B cell (primary cell): ENCODE data around the gene CDH13. TPM values are rescaled to one million over a fixed set of nuclear protein-coding genes. Genes with fewer than 3 reads are reported as not detected.

Experiments used
- ATAC-seq: fragments of 200-7000 bp; cut with Tn5 transposase; one replicate; pipeline ENCODE4 v1.10.0; 2021; ENCODE audit warnings: low read depth, mild to moderate bottlenecking, moderate number of reproducible peaks, moderate library complexity
- CTCF ChIA-PET: fragments of 350-600 bp; sonication (Branson Sonifier 250); formaldehyde crosslinking; loops from one replicate; lab custom pipeline; 2021; ENCODE audit warnings: antibody characterized with exemption, inconsistent platforms; lab: Charles Lee
- POLR2A ChIA-PET: fragments of 350-600 bp; sonication (Branson Sonifier 250); formaldehyde crosslinking; loops from one replicate; lab custom pipeline; 2021; ENCODE audit warnings: antibody characterized with exemption; lab: Charles Lee
- DNase-seq: peaks from one replicate; pipeline ENCODE4 v3.0.0; 2013
- H2AFZ ChIP-seq: 2 replicates; pipeline ENCODE4 v1.6.1; 2012; ENCODE audit warnings: mild to moderate bottlenecking, low read depth, low read length; ENCODE audit not compliant: insufficient read depth, poor library complexity, severe bottlenecking
- H3K27ac ChIP-seq, 2 donors: 1 replicate in 1 of 2; 2 replicates in 1 of 2; pipeline ENCODE4 v1.5.1; 2012 to 2013; ENCODE audit warnings: low read length in 2 of 2, mild to moderate bottlenecking in 2 of 2, moderate library complexity in 1 of 2
- H3K27me3 ChIP-seq, 4 experiments: fragments of 200-600 bp in 1 of 4; sonication (generic) in 1 of 4; replicated peaks in 1 of 4; 1 replicate in 2 of 4; 2 replicates in 2 of 4; pipeline versions ENCODE4 v1.6.1 to v1.7.0; 2013 to 2016; ENCODE audit warnings: low read length in 3 of 4, mild to moderate bottlenecking in 2 of 4, mixed read lengths in 1 of 4, moderate library complexity in 1 of 4; ENCODE audit not compliant: insufficient read depth in 4 of 4, control insufficient read depth in 3 of 4; ENCODE audit errors: control extremely low read depth in 1 of 4
- H3K36me3 ChIP-seq, 2 experiments: replicated peaks in 1 of 2; 1 replicate in 1 of 2; 2 replicates in 1 of 2; pipeline versions ENCODE4 v1.6.1 to v1.7.1; 2013; ENCODE audit warnings: low read length in 1 of 2; ENCODE audit not compliant: insufficient read depth in 2 of 2, control insufficient read depth in 1 of 2; ENCODE audit errors: control extremely low read depth in 1 of 2, extremely low read depth in 1 of 2
- H3K4me1 ChIP-seq, 2 donors: fragments of 200-600 bp in 1 of 2; sonication (generic) in 1 of 2; 1 replicate in 1 of 2; 2 replicates in 1 of 2; pipeline versions ENCODE4 v1.5.1 to v1.6.1; 2013 to 2017; ENCODE audit warnings: low read length in 2 of 2; ENCODE audit not compliant: control insufficient read depth in 2 of 2, insufficient read depth in 2 of 2
- H3K4me2 ChIP-seq: replicated peaks from 2 replicates; pipeline ENCODE3; 2012; ENCODE audit warnings: mild to moderate bottlenecking, low read depth, low read length; ENCODE audit not compliant: poor library complexity, severe bottlenecking
- H3K4me3 ChIP-seq, 5 experiments: fragments of 200-600 bp in 1 of 5; sonication (generic) in 1 of 5; 1 replicate in 3 of 5; 2 replicates in 2 of 5; pipeline versions ENCODE4 v1.5.1 to v1.7.0; 2011 to 2016; ENCODE audit warnings: low read length in 4 of 5, mild to moderate bottlenecking in 4 of 5, low read depth in 2 of 5, control low read depth in 1 of 5, moderate library complexity in 1 of 5; ENCODE audit not compliant: insufficient read depth in 1 of 5; ENCODE audit errors: control extremely low read depth in 1 of 5, extremely low read depth in 1 of 5
- H3K79me2 ChIP-seq: fragments of 200-600 bp; sonication (generic); one replicate; pipeline ENCODE4 v1.6.0; 2016; ENCODE audit warnings: low read length; ENCODE audit not compliant: control insufficient read depth, insufficient read depth
- H3K9ac ChIP-seq: fragments of 200-600 bp; sonication (generic); 2 replicates; pipeline ENCODE4 v1.6.1; 2017; ENCODE audit warnings: mild to moderate bottlenecking, low read length, moderate library complexity
- H3K9me3 ChIP-seq, 3 donors: one replicate each; pipeline versions ENCODE4 v1.6.1 to v1.7.1; 2013; ENCODE audit warnings: low read length in 2 of 3; ENCODE audit not compliant: control insufficient read depth in 2 of 3, insufficient read depth in 1 of 3; ENCODE audit errors: control extremely low read depth in 1 of 3
- H4K20me1 ChIP-seq: 2 replicates; pipeline ENCODE4 v1.6.0; 2012; ENCODE audit warnings: mild to moderate bottlenecking, low read length; ENCODE audit not compliant: insufficient read depth, control insufficient read depth, poor library complexity, severe bottlenecking
- H3K27ac Mint-ChIP-seq: one replicate; pipeline ENCODE4 v1.8.0; 2021; ENCODE audit warnings: mixed read lengths
- H3K27me3 Mint-ChIP-seq: one replicate; pipeline ENCODE4 v1.8.0; 2021; ENCODE audit warnings: mixed read lengths
- H3K4me1 Mint-ChIP-seq: one replicate; pipeline ENCODE4 v1.8.0; 2021; ENCODE audit warnings: mixed read lengths
- H3K4me3 Mint-ChIP-seq: one replicate; pipeline ENCODE4 v1.8.0; 2021; ENCODE audit warnings: mixed read lengths
- H3K9me3 Mint-ChIP-seq: one replicate; pipeline ENCODE4 v1.8.0; 2022; ENCODE audit warnings: mixed read lengths; ENCODE audit not compliant: insufficient read depth
- CTCF ChIP-seq: fragments of 200-600 bp; IDR thresholded peaks from one replicate; pipeline ENCODE4 v1.8.0; 2022; ENCODE audit warnings: antibody characterized with exemption, mild to moderate bottlenecking
- EZH2 ChIP-seq: IDR thresholded peaks from 2 replicates; pipeline ENCODE4 v1.6.1; 2012; ENCODE audit warnings: borderline replicate concordance, low read depth, mild to moderate bottlenecking, moderate library complexity, low read length; ENCODE audit not compliant: insufficient read depth, poor library complexity, severe bottlenecking
- WGBS: methylation state at CpG from one replicate; pipeline ENCODE4 v1.1.5; 2013; ENCODE audit warnings: missing lambda C conversion rate; ENCODE audit not compliant: insufficient coverage; 5-methylcytosine and 5-hydroxymethylcytosine counted together
- intact Hi-C: fragments of 100-400 bp; cut with micrococcal nuclease; formaldehyde crosslinking; loops from one replicate; pipeline ENCODE4 v1.10.0; 2022
- polyA plus RNA-seq: library from polyadenylated mRNA; depleted of rRNA; stranded (reverse); fragments of >200 nt; gene quantifications from 2 replicates; pipeline ENCODE4 v1.2.3, GENCODE V29; 2012
- total RNA-seq, 2 donors: library from RNA; stranded (reverse); fragments of 120-200 nt in 1 of 2; gene quantifications; 1 replicate in 1 of 2; 2 replicates in 1 of 2; pipeline versions ENCODE4 v1.2.3 to v1.2.4, GENCODE V29; 2013 to 2022

CDH13 gene
- total and polyA plus RNA-seq, 2 donors (not counting 1 experiment from before 2014, with no cell fraction given): not detected

- Mint-ChIP-seq H3K9me3 (peaks cover 6% of the 10 kb centered on the region), H3K27ac (no peak overlapping the region), H3K27me3 (peaks cover 4% of the 10 kb centered on the region), H3K4me3 (no peak overlapping the region), H3K4me1 (peaks cover 15% of the 10 kb centered on the region)
- DNase-seq (no peak), ATAC-seq (no peak)
- Histone ChIP-seq H4K20me1 (no peaks in the 10 kb centered on the region), H3K27ac (no peak overlapping the region), H3K36me3 (no peaks in the 10 kb centered on the region), H3K4me3 (no peak overlapping the region), H3K9ac (no peak overlapping the region), H3K4me2 (no peak overlapping the region), H3K9me3 (peaks cover 0 to 14% (median 2%) of the 10 kb centered on the region in 3 donors), H3K79me2 (no peaks in the 10 kb centered on the region), H3K4me1 (peaks cover 6 to 31% of the 10 kb centered on the region in 2 donors), H2AFZ (no peak overlapping the region), H3K27me3 (no peaks in the 10 kb centered on the region)
- POLR2A ChIA-PET: no interaction called here
- 100% methylated on average over 2 of the region's 3 CpGs for WGBS
- intact Hi-C loops: no loop called here
- TF ChIP-seq CTCF (no peak), EZH2 (no peak)
- CTCF ChIA-PET: no interaction called here
Measured at GRCh38 chr16:82732461-82732860, 105.7 kb downstream of the CDH13 start.

- H3K27ac ChIP-seq: no peak overlapping the region
- H3K79me2 ChIP-seq: no peaks in the 10 kb centered on the region
- ATAC-seq (no peak), DNase-seq (no peak)
- peaks cover 0 to 4% (median 0%) of the 10 kb centered on the region in 4 experiments for H3K27me3 ChIP-seq
- H3K4me3 Mint-ChIP-seq: no peak overlapping the region
- no peak overlapping the region for H3K27ac Mint-ChIP-seq
- peaks cover 0 to 13% of the 10 kb centered on the region in 2 donors for H3K4me1 ChIP-seq
- ChIA-PET CTCF (interaction anchor here (0.9 to 1.3 kb wide), 2 partner anchors 13 to 21 kb away, joined by 3 to 4 read pairs; no protein-coding TSS in a partner anchor), POLR2A (no interaction called here)
- H3K9me3 ChIP-seq: peaks cover 0 to 2% (median 0%) of the 10 kb centered on the region in 3 donors
- H3K4me2 ChIP-seq: no peak overlapping the region
- WGBS: no CpG with 5 or more reads among the region's 3 CpGs
- peaks cover 6% of the 10 kb centered on the region for H3K9me3 Mint-ChIP-seq
- H3K27me3 Mint-ChIP-seq: peaks cover 4% of the 10 kb centered on the region
- H4K20me1 ChIP-seq: no peaks in the 10 kb centered on the region
- H2AFZ ChIP-seq: no peak overlapping the region
- no peak overlapping the region for H3K4me3 ChIP-seq
- TF ChIP-seq CTCF: no peak
- TF ChIP-seq EZH2: no peak
- peaks cover 2% of the 10 kb centered on the region for H3K4me1 Mint-ChIP-seq
- H3K36me3 ChIP-seq: no peaks in the 10 kb centered on the region
- intact Hi-C loops: no loop called here
- H3K9ac ChIP-seq: no peak overlapping the region
Measured at GRCh38 chr16:82735186-82735585, 108.4 kb downstream of the CDH13 start.
